ENCODE data around the gene SEZ6L2.

GRCh38 chr16:29910819-29911675 is 11.7 kb upstream of the SEZ6L2 start:
- TF ChIP-seq CTCF (IDR thresholded peaks at IDR 0.05) (no peak; the same call in 1 of the 2 replicates), POLR2AphosphoS5 (IDR thresholded peaks at IDR 0.05; ENCODE audit: low read depth, low read length) (0 out of 2 replicates have a peak, but pooled peaks have one; percentile 6), SIN3A (IDR thresholded peaks at IDR 0.05; ENCODE audit: borderline replicate concordance, insufficient read depth, low read depth, low read length) (no peak), REST (IDR thresholded peaks at IDR 0.05; ENCODE audit: insufficient read depth in 1 of 2, low read depth in 2 of 2, low read length in 1 of 2) (no peak)
